HG02840 (cell line): ENCODE measurements around the gene C4orf46.

Source experiments
- ATAC-seq: cut with Tn5 transposase; IDR thresholded peaks from one replicate; pipeline ENCODE4 v1.9.1; 2021; ENCODE audit warnings: mild to moderate bottlenecking, moderate library complexity, moderate number of reproducible peaks; ENCODE audit not compliant: unreplicated experiment, low FRiP score

Gene C4orf46

GRCh38 chr4:158657291-158657690 is 14.4 kb downstream of the C4orf46 start:
- ATAC-seq = no peak

GRCh38 chr4:158656439-158656838 is 15.2 kb downstream of the C4orf46 start:
- no peak for ATAC-seq

- ATAC-seq = no peak
Observed at GRCh38 chr4:158652920-158653319, 18.8 kb downstream of the C4orf46 start.

- no peak for ATAC-seq
Observed at GRCh38 chr4:158649111-158649680, 22.5 kb downstream of the C4orf46 start.

GRCh38 chr4:158644760-158645159 is 26.9 kb downstream of the C4orf46 start:
- no peak for ATAC-seq

GRCh38 chr4:158644356-158644755 is 27.3 kb downstream of the C4orf46 start:
- no peak for ATAC-seq

- ATAC-seq = no peak
Observed at GRCh38 chr4:158636619-158637018, 35.1 kb downstream of the C4orf46 start.

- ATAC-seq = no peak
Observed at GRCh38 chr4:158630893-158631292, 40.8 kb downstream of the C4orf46 start.

GRCh38 chr4:158625544-158625943 is 46.1 kb downstream of the C4orf46 start:
- no peak for ATAC-seq

- peak; percentile 84 for ATAC-seq
Observed at GRCh38 chr4:158624889-158625478, 46.7 kb downstream of the C4orf46 start.

GRCh38 chr4:158622251-158622650 is 49.4 kb downstream of the C4orf46 start:
- ATAC-seq = no peak

GRCh38 chr4:158621729-158622128 is 50.0 kb downstream of the C4orf46 start:
- ATAC-seq = no peak

- no peak for ATAC-seq
Observed at GRCh38 chr4:158617956-158618355, 53.7 kb downstream of the C4orf46 start.
